MG63 (cell line): ENCODE data around the gene USP43. TPM values are rescaled to one million over a fixed set of nuclear protein-coding genes. Genes with fewer than 3 reads are reported as not detected.
"Not testable (repeated sequence)": the region's sequence is repeated elsewhere in the genome, so short reads cannot be mapped to it uniquely, and the experiment has no call there.

Experiments
- DNase-seq: peaks from one replicate; pipeline ENCODE4 v3.0.0-alpha.2; 2020
- H3K27me3 ChIP-seq: fragments of 250-450 bp; sonication (Bioruptor Pico); 2 replicates; pipeline ENCODE4 v1.5.1; 2020; ENCODE audit warnings: mild to moderate bottlenecking, moderate library complexity
- H3K36me3 ChIP-seq: fragments of 250-450 bp; sonication (Bioruptor Pico); 2 replicates; pipeline ENCODE4 v1.5.1; 2020; ENCODE audit warnings: mild to moderate bottlenecking, moderate library complexity
- H3K4me3 ChIP-seq: fragments of 250-450 bp; sonication (Bioruptor Pico); 2 replicates; pipeline ENCODE4 v1.5.1; 2020; ENCODE audit warnings: mild to moderate bottlenecking, moderate library complexity
- H3K9me3 ChIP-seq: fragments of 250-450 bp; sonication (Bioruptor Pico); 2 replicates; pipeline ENCODE4 v1.5.1; 2020; ENCODE audit warnings: mild to moderate bottlenecking, moderate library complexity
- total RNA-seq: library from RNA; depleted of rRNA; stranded (reverse); fragments of >200 nt; shearing (Covaris generic); gene quantifications from 2 replicates; pipeline ENCODE4 v1.2.3, GENCODE V29; 2014; ENCODE audit warnings: low replicate concordance

USP43 gene
- total RNA-seq, 1 experiment from 2014 or later, result 2.7 TPM

DNA sequence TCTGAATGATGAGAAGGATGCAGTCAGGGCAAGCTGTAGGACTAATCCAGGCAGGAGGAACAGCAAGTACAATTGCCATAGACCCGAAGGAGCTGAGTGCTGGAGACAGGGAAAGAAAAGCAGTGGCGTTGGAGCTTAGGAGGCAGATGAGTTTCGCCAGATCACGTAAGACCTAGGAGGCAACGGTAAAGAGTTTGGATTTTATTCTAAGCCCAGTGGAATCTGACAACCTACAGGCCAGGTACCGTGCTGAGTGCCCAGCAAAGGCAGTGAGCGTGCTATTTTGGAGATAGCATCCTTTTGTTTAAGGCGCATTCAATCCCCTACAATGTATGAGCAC lies 1.2 kb downstream of the USP43 start:
- DNase-seq, result no peak
- Histone ChIP-seq H3K9me3 (no peaks in the 10 kb centered on the region), H3K36me3 (no peaks in the 10 kb centered on the region), H3K4me3 (peak overlapping the region; percentile 50; the same call in 1 of the 2 replicates), H3K27me3 (peaks cover 2% of the 10 kb centered on the region; the same call in 1 of the 2 replicates)

DNA sequence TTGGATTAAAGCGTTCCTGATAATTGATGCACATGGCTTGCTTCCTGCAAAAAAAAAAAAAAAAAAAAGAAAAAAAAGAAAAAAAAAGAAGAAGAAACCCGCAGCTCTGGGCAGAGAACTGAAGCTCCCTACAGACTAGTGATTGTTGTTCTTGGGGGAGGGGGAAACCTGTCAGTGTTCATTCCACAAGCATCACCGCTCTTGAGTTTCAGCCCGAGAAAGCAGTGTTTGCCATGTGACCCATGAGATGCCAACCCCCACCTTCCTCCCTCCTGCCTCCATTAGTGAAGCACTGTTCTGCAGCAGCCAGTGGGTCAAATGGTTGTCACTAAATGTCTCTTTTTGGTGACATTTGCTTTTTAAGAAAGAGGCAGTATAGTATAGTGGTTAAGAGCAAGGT lies 1.7 kb downstream of the USP43 start:
- peaks cover 2% of the 10 kb centered on the region; the same call in 1 of the 2 replicates for H3K27me3 ChIP-seq
- no peaks in the 10 kb centered on the region for H3K36me3 ChIP-seq
- no peak overlapping the region for H3K4me3 ChIP-seq
- H3K9me3 ChIP-seq, result no peaks in the 10 kb centered on the region
- DNase-seq, result no peak

DNA sequence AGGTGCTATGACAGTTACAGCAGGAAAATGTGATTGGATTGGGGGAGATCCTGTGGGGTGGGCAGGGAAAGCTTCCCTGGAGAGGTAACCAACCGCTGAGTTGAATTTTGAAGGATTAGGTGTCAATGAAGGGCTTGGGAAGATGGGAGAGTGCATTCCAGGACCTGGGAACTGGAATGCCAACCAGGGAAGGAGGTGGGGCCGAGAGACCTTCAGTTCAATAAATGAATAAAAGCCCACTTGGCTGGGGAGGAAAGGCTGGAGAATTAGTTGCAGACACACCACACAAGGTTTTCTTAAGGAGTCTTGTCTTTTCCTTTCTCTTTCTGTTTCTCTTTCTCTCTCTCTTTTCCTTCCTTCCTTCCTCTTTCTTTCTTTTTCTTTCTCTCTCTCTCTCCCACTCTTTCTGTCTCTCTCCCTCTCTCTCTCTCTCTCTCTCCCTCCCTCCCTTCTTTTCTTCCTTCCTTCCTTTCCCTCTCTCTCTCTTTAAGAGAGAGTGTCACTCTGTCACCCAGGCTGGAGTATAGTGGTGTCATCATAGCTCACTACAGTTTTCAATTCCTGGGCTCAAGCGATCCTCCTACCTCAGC lies 3.3 kb downstream of the USP43 start:
- DNase-seq, result no peak
- no peak overlapping the region for H3K4me3 ChIP-seq

DNA sequence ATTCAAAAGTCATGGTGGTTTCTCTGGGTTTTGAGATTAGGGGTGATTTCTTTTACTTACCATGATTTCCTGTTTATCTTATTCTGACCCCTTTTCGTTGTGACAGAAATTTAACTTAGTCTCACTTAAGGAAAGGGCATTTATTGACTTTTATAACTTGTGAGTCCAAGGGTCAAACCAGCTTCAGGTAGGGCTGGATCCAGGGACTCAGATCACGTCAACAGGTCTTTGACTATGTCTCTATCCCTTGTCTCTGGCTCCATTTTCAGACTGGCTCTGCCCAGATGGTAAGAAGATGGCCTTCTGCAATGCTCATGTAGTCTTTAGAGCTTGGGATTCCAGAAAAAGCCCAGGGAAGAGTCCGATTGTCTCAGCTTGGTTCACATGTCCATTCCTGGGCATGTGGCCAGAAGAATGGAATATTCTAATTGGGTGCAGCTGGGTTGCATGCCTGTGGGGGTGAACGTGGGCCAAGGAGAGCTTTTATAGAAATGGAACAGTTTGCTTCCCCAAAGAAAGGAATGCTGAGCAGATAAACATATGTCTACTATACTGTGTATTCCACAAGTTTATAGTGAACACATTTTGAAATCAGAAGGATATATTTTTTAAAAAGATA lies 13.4 kb downstream of the USP43 start:
- DNase-seq, result peak; percentile 44
- Histone ChIP-seq H3K4me3 (no peak overlapping the region), H3K36me3 (no peaks in the 10 kb centered on the region), H3K27me3 (no peaks in the 10 kb centered on the region), H3K9me3 (peaks cover 7% of the 10 kb centered on the region)

More for the DNA sequence above, 3.3 kb downstream of the USP43 start:
- Histone ChIP-seq H3K36me3 (no peaks in the 10 kb centered on the region), H3K27me3 (no peaks in the 10 kb centered on the region; the same call in 1 of the 2 replicates), H3K9me3 (no peaks in the 10 kb centered on the region)

DNA sequence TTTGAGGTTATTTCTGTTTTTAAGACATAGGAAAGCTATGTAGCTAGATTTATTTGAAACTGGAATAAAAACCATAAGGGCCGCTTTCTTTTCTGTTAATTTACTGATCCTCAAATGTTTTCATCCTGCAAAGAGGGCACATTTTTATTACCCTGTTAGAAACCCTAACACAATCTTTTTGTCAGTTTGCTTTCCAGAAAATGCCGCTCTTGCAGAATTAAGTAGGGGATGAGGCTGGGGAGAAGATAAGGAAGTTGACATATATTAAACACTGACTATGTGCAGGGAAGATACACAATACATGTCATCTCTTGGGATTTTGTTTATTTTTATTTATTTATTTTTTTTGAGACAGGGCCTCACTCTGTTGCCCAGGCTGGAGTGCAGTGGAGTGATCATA lies 15.7 kb downstream of the USP43 start:
- H3K4me3 ChIP-seq, result no peak overlapping the region
- no peaks in the 10 kb centered on the region for H3K27me3 ChIP-seq
- DNase-seq, result no peak
- H3K9me3 ChIP-seq, result peaks cover 10% of the 10 kb centered on the region
- H3K36me3 ChIP-seq, result no peaks in the 10 kb centered on the region

DNA sequence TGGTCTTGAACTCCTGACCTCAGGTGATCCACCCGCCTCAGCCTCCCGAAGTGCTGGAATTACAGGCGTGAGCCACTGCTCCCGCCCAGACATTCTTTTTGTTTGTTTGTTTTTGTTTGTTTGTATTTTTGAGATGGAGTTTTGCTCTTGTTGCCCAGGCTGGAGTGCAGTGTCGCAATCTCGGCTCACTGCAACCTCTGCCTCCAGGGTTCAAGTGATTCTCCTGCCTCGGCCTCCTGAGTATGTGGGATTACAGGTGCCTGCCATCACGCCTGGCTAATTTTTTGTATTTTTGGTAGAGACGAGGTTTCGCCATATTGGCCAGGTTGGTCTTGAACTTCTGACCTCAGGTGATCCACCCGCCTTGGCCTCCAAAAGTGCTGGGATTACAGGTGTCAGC lies 18.2 kb downstream of the USP43 start:
- DNase-seq, H3K36me3 ChIP-seq: not testable (repeated sequence)

DNA sequence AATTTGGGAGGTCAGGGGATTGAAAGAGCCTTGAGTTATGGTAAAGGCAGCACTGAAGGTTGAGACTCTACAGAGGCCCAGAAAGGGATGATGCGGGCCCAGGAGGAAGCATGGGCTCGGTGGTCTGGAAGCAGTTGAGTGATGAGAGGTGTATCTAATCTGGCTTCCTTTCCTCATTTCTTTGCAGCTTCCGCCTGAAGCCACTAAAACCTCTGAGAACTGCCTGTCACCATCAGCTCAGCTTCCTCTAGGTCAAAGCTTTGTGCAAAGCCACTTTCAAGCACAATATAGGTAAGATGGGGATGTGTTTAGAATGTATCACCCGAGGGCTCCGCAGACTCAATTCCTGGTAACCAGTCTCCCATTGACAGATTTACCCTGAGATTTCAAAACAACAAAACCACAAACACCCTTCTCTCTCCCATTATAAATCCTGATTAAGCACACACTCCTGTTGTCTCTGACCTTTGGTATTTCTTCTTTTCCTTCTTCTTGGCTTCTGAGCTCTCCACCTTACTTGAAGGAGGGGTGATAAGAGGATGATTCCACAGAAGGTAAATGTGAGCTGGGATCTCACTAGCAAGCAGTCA lies 21.2 kb downstream of the USP43 start:
- peaks cover 4% of the 10 kb centered on the region for H3K9me3 ChIP-seq
- DNase-seq, result no peak
- no peaks in the 10 kb centered on the region for H3K27me3 ChIP-seq
- H3K4me3 ChIP-seq, result no peak overlapping the region
- no peaks in the 10 kb centered on the region for H3K36me3 ChIP-seq

More for the DNA sequence above, 18.2 kb downstream of the USP43 start:
- not testable (repeated sequence) for H3K27me3 ChIP-seq, H3K4me3 ChIP-seq, H3K9me3 ChIP-seq

DNA sequence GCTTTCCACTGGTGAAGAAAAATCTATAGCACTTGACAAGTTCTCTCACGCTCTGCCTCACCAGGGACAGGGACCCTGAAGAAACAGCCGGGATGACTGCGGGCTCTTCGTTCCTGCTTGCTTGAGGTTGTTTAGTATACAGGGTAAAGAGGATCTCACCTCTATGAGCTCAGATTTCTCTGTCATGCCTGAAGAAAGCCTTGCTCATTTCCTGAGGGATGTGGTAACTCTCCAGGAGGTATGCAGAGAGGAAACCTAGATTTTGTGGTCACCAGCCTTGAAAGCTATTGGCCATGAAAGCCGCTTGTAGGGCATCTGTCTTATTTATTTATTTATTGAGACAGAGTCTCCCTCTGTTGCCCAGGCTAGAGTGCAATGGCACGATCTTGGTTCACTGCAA lies 23.2 kb downstream of the USP43 start:
- DNase-seq, result peak; percentile 7
- Histone ChIP-seq H3K27me3 (no peaks in the 10 kb centered on the region), H3K36me3 (no peaks in the 10 kb centered on the region), H3K4me3 (no peak overlapping the region), H3K9me3 (peaks cover 4% of the 10 kb centered on the region)

DNA sequence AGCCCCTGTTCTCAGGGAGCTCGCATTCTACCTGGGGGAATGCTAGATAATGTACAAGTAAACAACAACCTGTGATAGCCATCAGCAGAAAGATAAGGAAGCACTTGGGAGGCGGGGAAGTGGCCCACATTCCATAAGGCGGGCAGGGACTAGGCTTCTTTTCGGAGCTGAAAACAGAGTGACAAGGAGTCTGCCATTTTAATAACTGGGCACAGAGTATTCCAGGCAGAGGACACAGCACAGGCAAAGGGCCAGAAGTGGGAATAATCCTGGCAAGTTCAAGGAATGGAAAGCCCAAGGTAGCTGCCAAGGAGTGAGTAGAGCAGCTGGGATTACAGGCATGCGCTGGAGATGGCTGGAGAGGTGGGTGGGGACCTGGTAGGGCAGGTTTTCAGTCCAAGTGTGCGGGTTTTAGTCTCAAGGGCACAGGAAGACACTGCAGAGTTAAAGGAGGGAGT lies 24.3 kb downstream of the USP43 start:
- Histone ChIP-seq H3K27me3 (no peaks in the 10 kb centered on the region), H3K4me3 (no peak overlapping the region), H3K9me3 (peaks cover 2% of the 10 kb centered on the region), H3K36me3 (no peaks in the 10 kb centered on the region)
- DNase-seq, result peak; percentile 65

DNA sequence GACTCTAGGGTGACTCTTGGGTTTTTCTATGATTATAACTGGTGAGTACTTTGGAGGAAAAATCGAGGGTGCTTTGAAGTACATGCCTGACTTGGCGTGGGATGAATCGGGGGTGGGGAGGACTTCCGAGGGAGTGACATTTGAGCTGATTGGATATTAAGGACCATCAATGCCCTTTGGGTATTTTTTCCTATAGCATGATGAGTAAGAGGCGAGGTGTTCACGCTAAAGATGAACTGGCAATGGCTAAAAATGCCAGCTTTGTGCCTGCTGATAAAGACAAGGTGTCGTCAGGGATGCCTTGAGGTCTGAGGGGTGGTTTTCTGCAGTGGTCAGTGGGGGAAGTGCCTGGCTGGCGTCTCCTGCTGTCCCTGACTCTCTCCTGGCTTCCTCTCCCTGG lies 25.3 kb downstream of the USP43 start:
- H3K9me3 ChIP-seq, result peaks cover 2% of the 10 kb centered on the region

DNA sequence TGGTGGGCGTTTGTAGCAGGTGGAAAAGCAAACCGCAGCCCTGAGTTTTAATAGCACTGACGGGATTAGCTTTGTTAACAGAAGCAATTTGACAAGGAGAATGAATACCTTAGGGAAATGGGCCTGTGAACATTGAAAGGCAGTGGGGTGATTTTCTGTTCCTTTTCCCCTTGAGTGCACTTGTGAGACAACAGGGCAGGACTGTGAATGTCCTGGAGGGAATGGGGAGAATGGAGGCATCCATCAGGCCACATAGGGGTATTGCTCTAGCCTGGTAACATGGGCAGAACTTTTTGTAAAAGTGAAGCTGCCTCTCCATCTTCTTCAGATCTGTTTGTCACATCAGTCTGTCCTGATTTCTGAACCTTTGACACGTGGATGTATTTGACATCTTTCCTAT lies 26.2 kb downstream of the USP43 start:
- Histone ChIP-seq H3K36me3 (no peaks in the 10 kb centered on the region), H3K4me3 (no peak overlapping the region), H3K9me3 (peaks cover 4% of the 10 kb centered on the region), H3K27me3 (no peaks in the 10 kb centered on the region)
- DNase-seq, result no peak

More for the DNA sequence above, 25.3 kb downstream of the USP43 start:
- no peaks in the 10 kb centered on the region for H3K36me3 ChIP-seq
- DNase-seq, result no peak
- H3K4me3 ChIP-seq, result no peak overlapping the region
- no peaks in the 10 kb centered on the region for H3K27me3 ChIP-seq

DNA sequence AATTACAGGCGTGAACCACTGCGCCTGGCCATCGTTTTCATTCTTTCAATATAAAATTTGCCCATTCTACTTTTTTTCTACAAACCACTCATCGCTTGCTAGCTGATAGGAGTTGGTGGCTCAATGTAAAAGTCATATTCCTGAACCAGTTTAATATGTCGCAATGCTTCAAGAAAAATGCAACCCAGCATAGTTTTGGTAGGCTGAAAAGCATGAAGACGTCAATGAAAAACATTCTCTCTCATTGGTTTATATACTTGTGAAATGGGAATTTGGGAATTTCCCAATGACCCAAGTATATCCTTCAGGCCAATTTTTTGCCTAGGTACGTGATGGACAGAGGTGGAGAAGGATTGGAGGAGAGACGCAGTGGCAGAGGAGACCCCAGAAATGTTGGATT lies 26.9 kb downstream of the USP43 start:
- H3K9me3 ChIP-seq, result peaks cover 2% of the 10 kb centered on the region; the same call in 1 of the 2 replicates
- no peaks in the 10 kb centered on the region for H3K36me3 ChIP-seq
- H3K27me3 ChIP-seq, result no peaks in the 10 kb centered on the region
- DNase-seq, result no peak
- H3K4me3 ChIP-seq, result no peak overlapping the region

DNA sequence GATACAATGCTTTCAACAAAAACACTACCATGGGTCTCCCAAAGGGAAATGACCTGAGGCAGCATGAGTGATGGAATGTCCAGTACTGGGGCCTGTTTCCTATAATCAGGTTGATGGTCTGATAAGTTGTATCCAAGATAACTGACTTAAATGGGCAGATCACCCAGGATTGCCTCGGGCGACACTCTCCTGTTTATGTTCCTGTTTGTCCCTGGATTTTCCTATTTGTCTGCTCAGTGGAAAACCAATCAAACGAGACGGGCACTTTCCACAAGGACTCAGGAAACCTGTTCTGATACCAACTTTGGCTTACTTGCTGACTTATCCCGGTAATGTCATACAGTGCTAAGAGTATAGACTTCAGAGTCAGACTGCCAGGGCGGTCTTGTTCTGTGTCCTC lies 27.4 kb downstream of the USP43 start:
- Histone ChIP-seq H3K9me3 (peaks cover 2% of the 10 kb centered on the region; the same call in 1 of the 2 replicates), H3K27me3 (no peaks in the 10 kb centered on the region), H3K4me3 (no peak overlapping the region), H3K36me3 (no peaks in the 10 kb centered on the region)
- DNase-seq, result no peak

DNA sequence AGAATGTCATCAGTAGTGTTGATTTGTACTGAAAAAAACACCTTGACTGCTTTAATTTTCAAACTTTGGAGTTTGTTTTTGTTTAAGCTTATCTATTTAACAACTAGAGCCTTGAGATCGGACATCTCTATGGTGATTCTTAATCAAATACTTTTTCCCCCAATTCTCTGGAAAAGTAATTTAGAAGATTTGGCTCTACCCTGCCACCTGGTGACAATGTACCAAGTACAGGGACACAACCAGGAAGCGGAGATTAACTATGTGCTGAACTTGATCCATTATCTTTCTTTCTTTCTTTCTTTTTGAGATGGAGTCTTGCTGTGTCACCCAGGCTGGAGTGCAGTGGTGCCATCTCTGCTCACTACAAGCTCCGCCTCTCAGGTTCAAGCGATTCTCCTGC lies 30.8 kb downstream of the USP43 start:
- DNase-seq, result no peak
- peaks cover 15% of the 10 kb centered on the region for H3K9me3 ChIP-seq
- H3K4me3 ChIP-seq, result no peak overlapping the region

DNA sequence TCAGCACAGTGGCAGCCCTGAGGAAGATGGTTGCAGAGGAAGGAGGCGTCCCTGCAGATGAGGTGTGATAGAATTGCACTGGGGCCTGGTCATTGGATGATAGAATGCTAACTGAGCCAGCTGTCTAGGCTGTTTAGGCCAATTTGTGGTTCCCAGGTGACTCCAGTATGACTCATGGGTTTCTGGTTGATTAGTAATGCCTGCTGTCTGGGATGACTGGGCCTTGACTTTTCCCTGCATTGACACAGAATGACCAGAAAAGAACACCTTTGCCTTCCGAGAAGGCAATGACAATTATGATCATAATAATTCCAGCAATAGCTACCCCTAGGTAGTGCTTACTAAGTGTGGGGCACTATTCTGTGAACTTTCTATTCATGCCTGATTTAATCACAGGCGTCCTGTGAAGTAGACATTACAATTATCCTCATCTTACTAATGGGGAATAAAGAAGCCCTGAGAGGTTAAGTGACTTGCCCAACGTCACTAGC lies 31.5 kb downstream of the USP43 start:
- no peaks in the 10 kb centered on the region for H3K27me3 ChIP-seq
- peaks cover 11% of the 10 kb centered on the region for H3K36me3 ChIP-seq
- peaks cover 15% of the 10 kb centered on the region for H3K9me3 ChIP-seq
- DNase-seq, result peak; percentile 66
- H3K4me3 ChIP-seq, result no peak overlapping the region

More for the DNA sequence above, 30.8 kb downstream of the USP43 start:
- Histone ChIP-seq H3K36me3 (peaks cover 11% of the 10 kb centered on the region), H3K27me3 (no peaks in the 10 kb centered on the region)

DNA sequence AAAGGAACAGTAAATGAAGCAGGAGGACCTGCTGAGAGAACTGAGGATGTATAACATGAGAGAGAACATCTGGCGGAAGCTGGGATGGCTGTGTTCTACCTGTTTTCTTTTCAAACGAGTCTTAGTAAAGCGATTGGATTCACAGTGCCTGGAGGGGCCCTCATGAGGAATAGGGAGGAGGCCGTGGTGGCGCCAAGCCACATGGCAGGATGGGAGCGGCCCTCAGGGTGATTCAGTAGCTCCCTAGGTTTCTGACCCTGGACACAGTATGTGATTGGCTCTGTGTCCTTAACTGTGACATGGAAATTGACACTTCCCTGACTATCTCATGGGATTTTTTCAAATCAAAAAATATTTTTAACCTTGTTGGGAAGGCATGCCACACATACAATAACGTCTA lies 32.1 kb downstream of the USP43 start:
- H3K36me3 ChIP-seq, result peaks cover 11% of the 10 kb centered on the region
- DNase-seq, result peak; percentile 39
- no peaks in the 10 kb centered on the region for H3K27me3 ChIP-seq
- peaks cover 15% of the 10 kb centered on the region for H3K9me3 ChIP-seq
- no peak overlapping the region for H3K4me3 ChIP-seq

DNA sequence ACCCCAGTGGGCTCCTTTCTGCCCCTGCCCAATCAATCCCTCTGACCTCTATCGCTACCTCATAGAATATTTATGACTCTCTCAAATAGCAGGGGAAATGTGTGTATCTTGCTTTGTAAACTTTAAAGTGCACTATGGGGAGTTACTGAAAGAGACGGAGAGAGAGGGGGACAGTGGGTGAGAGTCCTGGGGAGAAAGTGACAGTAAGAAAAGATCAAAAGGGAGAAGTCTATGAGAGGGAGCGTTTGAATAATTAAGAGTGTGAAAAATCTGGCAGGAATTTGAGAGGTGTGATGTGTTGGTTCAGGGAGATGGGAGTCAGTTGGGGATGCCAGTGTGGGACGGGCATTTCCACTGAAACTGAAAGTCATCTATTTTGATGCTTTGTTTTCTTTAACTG lies 32.6 kb downstream of the USP43 start:
- no peaks in the 10 kb centered on the region for H3K27me3 ChIP-seq
- H3K36me3 ChIP-seq, result peaks cover 11% of the 10 kb centered on the region
- DNase-seq, result no peak
- H3K9me3 ChIP-seq, result peaks cover 15% of the 10 kb centered on the region
- no peak overlapping the region for H3K4me3 ChIP-seq
